ENCODE data around the gene RABGGTA. TPM values are rescaled to one million over a fixed set of nuclear protein-coding genes. Genes with fewer than 3 reads are reported as not detected.
"Not testable (repeated sequence)": the region's sequence is repeated elsewhere in the genome, so short reads cannot be mapped to it uniquely, and the experiment has no call there.

RABGGTA gene
- total RNA-seq, 1 donor from 2014 or later = 54.0 TPM

DNA sequence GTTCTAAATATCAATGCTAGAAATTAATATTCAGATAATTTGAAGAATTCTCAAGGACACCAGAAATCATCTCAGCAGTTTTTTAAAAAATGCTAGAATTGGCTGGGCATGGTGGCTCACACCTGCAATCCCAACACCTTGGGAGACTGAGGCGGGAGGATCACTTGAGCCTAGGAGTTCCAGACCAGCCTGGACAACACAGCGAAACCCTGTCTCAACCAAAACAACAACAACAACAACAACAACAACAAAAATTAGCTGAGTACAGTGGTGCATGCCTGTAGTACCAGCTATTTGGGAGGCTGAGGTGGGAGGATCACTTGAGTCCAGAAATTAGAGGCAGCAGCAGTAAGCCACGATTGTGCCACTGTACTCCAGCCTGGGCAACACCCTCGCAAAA lies 52.3 kb downstream of the RABGGTA start:
- peaks cover 3% of the 10 kb centered on the region for H3K36me3 ChIP-seq (ENCODE audit: control insufficient read depth, insufficient read depth, low read length)
- no peak overlapping the region for H3K4me3 ChIP-seq (ENCODE audit: low read depth, low read length)
- TF ChIP-seq CTCF (IDR thresholded peaks at IDR 0.05; ENCODE audit: insufficient read depth, low read length, poor library complexity, severe bottlenecking) = no peak
- DNase-seq (ENCODE audit: low read depth) = no peak
- H3K27me3 ChIP-seq (ENCODE audit: control insufficient read depth, insufficient read depth, low read length) = no peaks in the 10 kb centered on the region

DNA sequence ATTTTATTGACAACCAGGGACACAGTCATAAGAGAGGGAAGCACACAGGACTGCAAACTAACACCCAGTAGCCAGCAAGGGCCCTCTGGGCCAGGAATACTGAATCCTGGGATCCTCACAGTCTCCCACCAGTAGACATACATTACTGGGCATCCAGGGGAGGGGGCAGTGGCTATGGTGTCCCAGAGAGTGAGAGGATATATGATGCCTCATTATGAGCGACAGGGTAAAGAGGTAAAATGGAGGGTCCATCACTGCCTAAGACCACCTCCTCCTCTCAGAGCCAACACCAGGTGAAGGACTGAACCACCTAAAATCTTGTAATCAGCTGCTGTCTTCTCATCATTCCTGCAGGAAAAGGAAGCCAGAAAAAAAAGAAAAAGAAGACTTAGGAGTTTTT lies 54.5 kb downstream of the RABGGTA start:
- not testable (repeated sequence) for H3K27me3 ChIP-seq (ENCODE audit: control insufficient read depth, insufficient read depth, low read length); DNase-seq (ENCODE audit: low read depth); H3K4me3 ChIP-seq (ENCODE audit: low read depth, low read length); H3K36me3 ChIP-seq (ENCODE audit: control insufficient read depth, insufficient read depth, low read length)

GRCh38 chr14:24216345-24216699 lies 55.1 kb downstream of the RABGGTA start:
- Histone ChIP-seq H3K27me3 (ENCODE audit: control insufficient read depth, insufficient read depth, low read length) (no peaks in the 10 kb centered on the region), H3K4me3 (ENCODE audit: low read depth, low read length) (no peak overlapping the region), H3K36me3 (ENCODE audit: control insufficient read depth, insufficient read depth, low read length) (peaks cover 3% of the 10 kb centered on the region)
- no peak for TF ChIP-seq CTCF (IDR thresholded peaks at IDR 0.05; ENCODE audit: insufficient read depth, low read length, poor library complexity, severe bottlenecking)
- no peak for DNase-seq (ENCODE audit: low read depth)

Other genes starting within 250 kb of the RABGGTA start
- gene CARMIL3, start 219.6 kb downstream of the RABGGTA start, total RNA-seq = 1.5 and 2.3 TPM in 2 replicates
- gene CPNE6, start 200.0 kb downstream of the RABGGTA start, total RNA-seq = not detected in 2 replicates
- 127 and 142 TPM in 2 replicates for gene PCK2, start 177.3 kb downstream of the RABGGTA start, total RNA-seq
- gene DCAF11, start 156.8 kb downstream of the RABGGTA start, total RNA-seq = 63.3 and 83.9 TPM in 2 replicates
- 3.6 and 4.8 TPM in 2 replicates for gene NRL, start 156.6 kb downstream of the RABGGTA start, total RNA-seq
- not detected in 2 replicates for gene FITM1, start 140.9 kb downstream of the RABGGTA start, total RNA-seq
- 216 and 234 TPM in 2 replicates for gene PSME1, start 135.4 kb downstream of the RABGGTA start, total RNA-seq
- gene EMC9, start 130.0 kb downstream of the RABGGTA start, total RNA-seq = 17.1 and 23.2 TPM in 2 replicates
- gene PSME2, start 125.0 kb downstream of the RABGGTA start, total RNA-seq = 110 and 115 TPM in 2 replicates
- gene RNF31, start 124.1 kb downstream of the RABGGTA start, total RNA-seq = 70.7 and 77.0 TPM in 2 replicates
- 66.5 and 71.3 TPM in 2 replicates for gene IRF9, start 110.3 kb downstream of the RABGGTA start, total RNA-seq
- 69.2 and 77.8 TPM in 2 replicates for gene REC8, start 99.5 kb downstream of the RABGGTA start, total RNA-seq
- 59.3 and 67.2 TPM in 2 replicates for gene IPO4, start 82.8 kb downstream of the RABGGTA start, total RNA-seq
- 55.6 and 58.1 TPM in 2 replicates for gene TM9SF1, start 76.2 kb downstream of the RABGGTA start, total RNA-seq
- not detected in 2 replicates for gene TSSK4, start 65.9 kb downstream of the RABGGTA start, total RNA-seq
- 92.8 and 112 TPM in 2 replicates for gene CHMP4A, start 58.1 kb downstream of the RABGGTA start, total RNA-seq
- gene MDP1, start 55.5 kb downstream of the RABGGTA start, total RNA-seq = 11.8 and 19.9 TPM in 2 replicates
- 157 and 180 TPM in 2 replicates for gene NEDD8, start 39.2 kb downstream of the RABGGTA start, total RNA-seq
- 54.7 and 56.6 TPM in 2 replicates for gene GMPR2, start 38.7 kb downstream of the RABGGTA start, total RNA-seq
- 57.3 and 67.2 TPM in 2 replicates for gene TINF2, start 29.0 kb downstream of the RABGGTA start, total RNA-seq
- gene TGM1, start 8.4 kb downstream of the RABGGTA start, total RNA-seq = 3.1 and 12.3 TPM in 2 replicates
- gene DHRS1, start 28.2 kb upstream of the RABGGTA start, total RNA-seq = 44.9 and 48.5 TPM in 2 replicates
- 27.1 and 28.7 TPM in 2 replicates for gene NOP9, start 28.3 kb upstream of the RABGGTA start, total RNA-seq
- gene CIDEB, start 36.4 kb upstream of the RABGGTA start, total RNA-seq = 1.1 and 3.8 TPM in 2 replicates
- gene LTB4R2, start 38.5 kb upstream of the RABGGTA start, total RNA-seq = 1.5 and 8.0 TPM in 2 replicates
- 2.8 and 4.7 TPM in 2 replicates for gene LTB4R, start 39.9 kb upstream of the RABGGTA start, total RNA-seq
- 4.0 and 9.0 TPM in 2 replicates for gene ADCY4, start 63.5 kb upstream of the RABGGTA start, total RNA-seq
- 2.3 and 2.9 TPM in 2 replicates for gene RIPK3, start 68.4 kb upstream of the RABGGTA start, total RNA-seq
- gene NFATC4, start 96.6 kb upstream of the RABGGTA start, total RNA-seq = 8.0 and 14.0 TPM in 2 replicates
- 6.0 and 6.3 TPM in 2 replicates for gene NYNRIN, start 127.4 kb upstream of the RABGGTA start, total RNA-seq
- 0.34 and 0.88 TPM in 2 replicates for gene CBLN3, start 158.1 kb upstream of the RABGGTA start, total RNA-seq
- 44.0 and 47.8 TPM in 2 replicates for gene KHNYN, start 158.4 kb upstream of the RABGGTA start, total RNA-seq
- gene SDR39U1, start 171.2 kb upstream of the RABGGTA start, total RNA-seq = 29.7 and 44.8 TPM in 2 replicates
- gene CMA1, start 236.7 kb upstream of the RABGGTA start, total RNA-seq = not detected in 2 replicates

All from kidney epithelial cell (primary cell).